NCI-H2171 (cell line): Measurements from ENCODE around the gene CEACAM7.
"Not testable (repeated sequence)": the region's sequence is repeated elsewhere in the genome, so short reads cannot be mapped to it uniquely, and the experiment has no call there.

Experiments
- DNase-seq: peaks from one replicate; lab custom pipeline; 2025; lab: John Stamatoyannopoulos, UW

Gene CEACAM7

GRCh38 chr19:41688098-41688497 is at the start of gene CEACAM7:
Gene CEACAM7, minus strand, starts transcription at chr19:41688270. Its CDS starts 105 bp downstream, at chr19:41688165.
- DNase-seq, result no peak

- no peak for DNase-seq
These were observed 47.1 kb upstream of the CEACAM7 start for GRCh38 chr19:41735071-41735600.

GRCh38 chr19:41734585-41734984 is 46.5 kb upstream of the CEACAM7 start:
- no peak for DNase-seq

- DNase-seq, result no peak
These were observed 46.1 kb upstream of the CEACAM7 start for GRCh38 chr19:41734156-41734555.

- DNase-seq, result no peak
These were observed 38.4 kb upstream of the CEACAM7 start for GRCh38 chr19:41726493-41726892.

- no peak for DNase-seq
These were observed 32.0 kb upstream of the CEACAM7 start for GRCh38 chr19:41720103-41720502.

GRCh38 chr19:41718761-41719160 is 30.7 kb upstream of the CEACAM7 start:
- no peak for DNase-seq

- no peak for DNase-seq
These were observed 26.5 kb upstream of the CEACAM7 start for GRCh38 chr19:41714598-41714997.

GRCh38 chr19:41711376-41712261 is 23.5 kb upstream of the CEACAM7 start:
- DNase-seq, result no peak

- DNase-seq, result no peak
These were observed 22.0 kb upstream of the CEACAM7 start for GRCh38 chr19:41709951-41710645.

GRCh38 chr19:41709516-41709915 is 21.4 kb upstream of the CEACAM7 start:
- not testable (repeated sequence) for DNase-seq

- DNase-seq, result no peak
These were observed 20.4 kb upstream of the CEACAM7 start, which contains the start of gene CEACAM5 for GRCh38 chr19:41708481-41708880. Gene CEACAM5, plus strand, starts transcription at chr19:41708626. Its CDS starts 106 bp downstream, at chr19:41708732.

GRCh38 chr19:41707871-41708371 is 19.9 kb upstream of the CEACAM7 start:
- no peak for DNase-seq

- DNase-seq, result no peak
These were observed 19.4 kb upstream of the CEACAM7 start for GRCh38 chr19:41707502-41707812.

- DNase-seq, result peak; percentile 25
These were observed 18.9 kb upstream of the CEACAM7 start for GRCh38 chr19:41706741-41707501.

GRCh38 chr19:41705393-41706174 is 17.5 kb upstream of the CEACAM7 start:
- DNase-seq, result no peak

GRCh38 chr19:41703602-41704293 is 15.7 kb upstream of the CEACAM7 start:
- no peak for DNase-seq

GRCh38 chr19:41702171-41702651 is 14.1 kb upstream of the CEACAM7 start:
- DNase-seq, result no peak

GRCh38 chr19:41701401-41702075 is 13.5 kb upstream of the CEACAM7 start:
- no peak for DNase-seq
